HepG2 (cell line): Measurements from ENCODE around the gene DIS3L2. TPM values are rescaled to one million over a fixed set of nuclear protein-coding genes. Genes with fewer than 3 reads are reported as not detected.

ENCODE experiments used
- KLF16 ChIP-seq, 2 experiments: sonication (generic) in 1 of 2; formaldehyde crosslinking in 1 of 2; IDR thresholded peaks; 2 replicates each; pipeline versions ENCODE4 v1.6.1 to v1.8.0; 2016 to 2023; ENCODE audit warnings: missing genetic modification reagents in 2 of 2, missing compliant biosample characterization in 1 of 2
- RARA ChIP-seq: IDR thresholded peaks from 2 replicates; pipeline ENCODE4 v1.6.1; 2016; ENCODE audit warnings: missing genetic modification reagents, missing compliant biosample characterization
- RBAK ChIP-seq: sonication (generic); formaldehyde crosslinking; IDR thresholded peaks from 2 replicates; pipeline ENCODE4 v1.5.1; 2020; ENCODE audit warnings: mild to moderate bottlenecking, missing genetic modification reagents
- SMAD1 ChIP-seq: sonication (generic); formaldehyde crosslinking; IDR thresholded peaks from 2 replicates; pipeline ENCODE4 v1.4.0; 2020; ENCODE audit warnings: missing genetic modification reagents, low read depth, mild to moderate bottlenecking, borderline replicate concordance
- SOX13 ChIP-seq, 3 experiments: fragments of 450-650 bp in 1 of 3; sonication (generic) in 1 of 3; formaldehyde crosslinking in 1 of 3; IDR thresholded peaks in 2 of 3; conservative IDR thresholded peaks in 1 of 3; 2 replicates each; pipeline versions ENCODE4 v1.5.0 to v1.6.1; 2016 to 2020; ENCODE audit warnings: antibody characterized with exemption in 1 of 3, mild to moderate bottlenecking in 1 of 3, missing compliant biosample characterization in 1 of 3, missing genetic modification reagents in 1 of 3, moderate library complexity in 1 of 3
- STAG1 ChIP-seq: sonication (generic); formaldehyde crosslinking; IDR thresholded peaks from 2 replicates; pipeline ENCODE4 v1.4.0; 2020; ENCODE audit warnings: missing genetic modification reagents
- SYNCRIP ChIP-seq: fragments of 200-400 bp; formaldehyde crosslinking; IDR thresholded peaks from 2 replicates; pipeline ENCODE4 v1.6.1; 2018; ENCODE audit warnings: mild to moderate bottlenecking, low read depth, low read length; ENCODE audit not compliant: insufficient read depth
- THAP9 ChIP-seq: sonication (generic); formaldehyde crosslinking; IDR thresholded peaks from 2 replicates; pipeline ENCODE4; 2020; ENCODE audit warnings: missing genetic modification reagents, mild to moderate bottlenecking, borderline replicate concordance
- ZBTB14 ChIP-seq: sonication (generic); formaldehyde crosslinking; IDR thresholded peaks from 2 replicates; pipeline ENCODE4 v1.4.0; 2020; ENCODE audit warnings: missing genetic modification reagents
- ZBTB43 ChIP-seq: sonication (generic); formaldehyde crosslinking; conservative IDR thresholded peaks from 2 replicates; pipeline ENCODE4 v1.4.0; 2020; ENCODE audit warnings: missing genetic modification reagents
- ZMYM4 ChIP-seq: sonication (generic); formaldehyde crosslinking; IDR thresholded peaks from 2 replicates; pipeline ENCODE4 v1.8.1; 2023; ENCODE audit warnings: mild to moderate bottlenecking, missing genetic modification reagents
- ZNF687 ChIP-seq: sonication (generic); formaldehyde crosslinking; IDR thresholded peaks from 2 replicates; pipeline ENCODE4 v1.5.1; 2020; ENCODE audit warnings: mild to moderate bottlenecking, missing genetic modification reagents, moderate library complexity
- ZNF761 ChIP-seq: sonication (generic); formaldehyde crosslinking; conservative IDR thresholded peaks from 2 replicates; pipeline ENCODE4 v1.4.0; 2020; ENCODE audit warnings: mild to moderate bottlenecking, missing genetic modification reagents
- ZSCAN29 ChIP-seq: sonication (generic); formaldehyde crosslinking; conservative IDR thresholded peaks from 2 replicates; pipeline ENCODE4 v1.4.0; 2020; ENCODE audit warnings: mild to moderate bottlenecking, missing genetic modification reagents
- polyA plus RNA-seq, 8 experiments: library from polyadenylated mRNA; depleted of rRNA in 3 of 8; stranded (reverse) in 7 of 8; unstranded in 1 of 8; fragments of >200 nt; fragmentation: Illumina TruSeq in 4 of 8; extraction: Trizol in 4 of 8; gene quantifications; 2 replicates each; pipeline versions ENCODE4 v1.2.1 to v1.2.3, GENCODE V29; 2011 to 2016; ENCODE audit warnings: low read depth in 4 of 8, missing spikeins in 1 of 8, mixed read lengths in 1 of 8; ENCODE audit not compliant: insufficient read depth in 1 of 8
- total RNA-seq, 5 experiments: library from RNA; depleted of rRNA; stranded (reverse); fragments of >200 nt; fragmentation: Illumina TruSeq; extraction: Trizol; gene quantifications; 2 replicates each; pipeline ENCODE4 v1.2.3, GENCODE V29; 2016; ENCODE audit warnings: low read depth in 1 of 5
- TF ChIP-seq, protein P1 (sequence below): sonication (generic); formaldehyde crosslinking; IDR thresholded peaks from 2 replicates; pipeline ENCODE4 v1.5.0; 2020; ENCODE audit warnings: missing genetic modification reagents

The DIS3L2 gene
- total and polyA plus RNA-seq, 2 of the 13 experiments (the other 11 are each of a cell fraction or from before 2014, with no cell fraction given), result 7.0 to 23.9 TPM

DNA sequence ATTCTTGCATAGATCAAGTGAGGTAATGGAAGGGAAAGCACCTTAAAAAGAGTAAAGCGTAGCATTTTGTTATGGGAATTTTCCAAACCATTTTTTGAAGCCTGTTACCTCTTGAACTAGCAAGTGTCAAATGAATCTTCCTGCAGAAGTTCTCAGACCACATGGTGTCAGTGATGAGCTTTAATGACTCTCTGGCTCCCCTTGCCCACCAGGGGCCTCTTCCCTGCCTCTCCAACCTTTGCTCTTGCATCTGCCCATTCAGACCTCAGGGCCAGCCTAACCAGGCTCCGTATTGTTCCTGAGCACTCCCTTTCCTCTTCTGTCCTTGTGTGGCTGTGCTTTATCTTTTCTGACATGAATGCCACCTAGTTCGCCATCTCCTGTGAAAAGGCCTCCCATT is 155.9 kb downstream of the DIS3L2 start (continued):
- TF ChIP-seq STAG1 (CRISPR knock-in tag) (peak; percentile 82), THAP9 (CRISPR knock-in tag) (0 out of 2 replicates have a peak, but pooled peaks have one; percentile 29), ZSCAN29 (CRISPR knock-in tag) (no peak), ZBTB14 (no peak), SYNCRIP (no peak), RBAK (CRISPR knock-in tag) (0 out of 2 replicates have a peak, but pooled peaks have one; percentile 81), SOX13 (IDR thresholded peaks at IDR 0.05) (no peak), SOX13 (CRISPR knock-in tag; conservative IDR thresholded peaks at IDR 0.05 in 1 of 2, IDR thresholded peaks at IDR 0.05 in 1 of 2) (no peak; a peak in 1 of 4 replicates), ZNF687 (CRISPR knock-in tag) (no peak), ZMYM4 (CRISPR knock-in tag) (peak; percentile 41; the same call in 1 of the 2 replicates), SMAD1 (CRISPR knock-in tag) (no peak), RARA (CRISPR knock-in tag) (no peak), ZNF761 (CRISPR knock-in tag) (no peak), ZBTB43 (CRISPR knock-in tag) (no peak), KLF16 (CRISPR knock-in tag; IDR thresholded peaks at IDR 0.05) (no peak)
- TF ChIP-seq, protein P1, sequence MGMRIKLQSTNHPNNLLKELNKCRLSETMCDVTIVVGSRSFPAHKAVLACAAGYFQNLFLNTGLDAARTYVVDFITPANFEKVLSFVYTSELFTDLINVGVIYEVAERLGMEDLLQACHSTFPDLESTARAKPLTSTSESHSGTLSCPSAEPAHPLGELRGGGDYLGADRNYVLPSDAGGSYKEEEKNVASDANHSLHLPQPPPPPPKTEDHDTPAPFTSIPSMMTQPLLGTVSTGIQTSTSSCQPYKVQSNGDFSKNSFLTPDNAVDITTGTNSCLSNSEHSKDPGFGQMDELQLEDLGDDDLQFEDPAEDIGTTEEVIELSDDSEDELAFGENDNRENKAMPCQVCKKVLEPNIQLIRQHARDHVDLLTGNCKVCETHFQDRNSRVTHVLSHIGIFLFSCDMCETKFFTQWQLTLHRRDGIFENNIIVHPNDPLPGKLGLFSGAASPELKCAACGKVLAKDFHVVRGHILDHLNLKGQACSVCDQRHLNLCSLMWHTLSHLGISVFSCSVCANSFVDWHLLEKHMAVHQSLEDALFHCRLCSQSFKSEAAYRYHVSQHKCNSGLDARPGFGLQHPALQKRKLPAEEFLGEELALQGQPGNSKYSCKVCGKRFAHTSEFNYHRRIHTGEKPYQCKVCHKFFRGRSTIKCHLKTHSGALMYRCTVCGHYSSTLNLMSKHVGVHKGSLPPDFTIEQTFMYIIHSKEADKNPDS, result no peak
